SW 1271 (cell line): Measurements from ENCODE around the gene ALAD.
"Not testable (repeated sequence)": the region's sequence is repeated elsewhere in the genome, so short reads cannot be mapped to it uniquely, and the experiment has no call there.

Source experiments
- DNase-seq, 2 experiments: peaks; one replicate each; lab custom pipeline; 2025; lab: John Stamatoyannopoulos, UW

ALAD gene

GRCh38 chr9:113373676-113374392 is 27.2 kb downstream of the ALAD start:
- no peak for DNase-seq

GRCh38 chr9:113373256-113373655 is 27.8 kb downstream of the ALAD start:
- DNase-seq = no peak

DNA sequence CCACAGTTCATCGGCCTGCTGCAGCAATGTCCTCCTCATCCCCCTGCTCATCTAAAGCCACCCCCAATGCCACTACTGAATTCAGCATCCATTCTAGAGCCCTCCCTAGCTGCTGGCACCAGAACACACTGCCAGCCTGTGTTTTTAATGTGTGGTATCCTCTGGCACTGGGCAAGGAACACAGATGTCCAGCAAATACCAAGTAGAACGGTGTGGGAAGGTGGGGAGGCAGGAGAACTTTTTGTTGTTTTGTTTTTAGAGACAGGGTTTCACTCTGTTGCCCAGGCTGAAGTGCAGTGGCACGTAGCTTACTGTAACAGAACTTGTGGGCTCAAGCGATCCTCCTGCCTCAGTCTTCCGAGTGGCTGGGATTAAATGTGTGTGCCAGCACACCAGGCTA is 29.0 kb downstream of the ALAD start:
- no peak for DNase-seq

GRCh38 chr9:113370806-113371325 is 30.2 kb downstream of the ALAD start:
- no peak for DNase-seq

DNA sequence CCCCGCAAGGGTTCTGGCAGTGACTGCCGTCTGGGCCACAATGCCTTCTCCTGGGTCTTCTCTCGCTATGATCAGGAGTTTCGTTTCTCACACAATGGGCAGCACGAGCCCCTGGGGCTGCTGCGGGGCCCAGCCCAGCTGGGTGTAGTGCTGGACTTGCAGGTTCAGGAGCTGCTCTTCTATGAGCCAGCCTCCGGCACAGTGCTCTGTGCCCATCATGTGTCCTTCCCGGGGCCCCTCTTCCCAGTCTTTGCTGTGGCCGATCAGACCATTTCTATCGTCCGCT is 31.3 kb downstream of the ALAD start:
- no peak for DNase-seq

DNA sequence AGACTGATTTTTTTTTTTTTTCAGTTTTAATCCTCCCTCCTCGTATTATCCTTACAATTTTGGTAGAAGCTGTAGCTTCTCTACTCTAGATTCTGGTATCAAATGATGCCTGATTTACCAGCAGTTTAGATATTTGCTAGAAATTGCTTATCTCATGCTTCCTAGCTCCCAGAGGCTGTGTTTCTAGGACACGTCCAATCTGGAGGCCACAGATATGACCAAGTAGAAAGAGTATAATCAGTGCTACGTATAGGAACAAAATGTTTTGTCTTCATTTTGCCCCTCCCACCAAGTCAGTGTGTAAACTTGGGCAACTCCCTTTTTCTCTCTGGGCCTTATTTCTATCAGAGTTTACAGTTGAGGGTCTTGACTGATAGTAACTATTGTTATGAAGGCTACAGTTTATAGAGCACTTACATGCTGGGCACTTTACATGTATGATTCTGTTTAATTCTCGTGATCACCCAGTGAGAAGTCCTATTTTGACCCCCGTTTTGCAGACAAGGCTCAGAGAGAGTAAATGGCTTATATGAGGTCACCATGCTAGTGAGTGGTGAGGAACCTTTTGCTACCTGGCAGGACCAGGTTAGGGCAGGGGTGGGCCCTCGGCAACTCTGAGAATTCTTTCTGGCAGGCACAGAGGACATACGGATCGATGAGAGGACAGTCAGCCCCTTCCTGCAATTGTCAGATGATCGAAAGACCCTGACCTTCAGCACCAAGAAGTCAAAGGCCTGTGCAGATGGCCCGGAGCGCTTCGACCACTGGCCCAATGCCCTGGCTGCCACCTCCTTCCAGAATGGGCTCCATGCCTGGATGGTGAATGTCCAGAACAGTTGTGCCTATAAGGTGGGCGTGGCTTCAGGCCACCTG is 31.9 kb downstream of the ALAD start:
- DNase-seq = no peak

- DNase-seq = no peak
Measured at GRCh38 chr9:113368348-113368981, 32.6 kb downstream of the ALAD start.

DNA sequence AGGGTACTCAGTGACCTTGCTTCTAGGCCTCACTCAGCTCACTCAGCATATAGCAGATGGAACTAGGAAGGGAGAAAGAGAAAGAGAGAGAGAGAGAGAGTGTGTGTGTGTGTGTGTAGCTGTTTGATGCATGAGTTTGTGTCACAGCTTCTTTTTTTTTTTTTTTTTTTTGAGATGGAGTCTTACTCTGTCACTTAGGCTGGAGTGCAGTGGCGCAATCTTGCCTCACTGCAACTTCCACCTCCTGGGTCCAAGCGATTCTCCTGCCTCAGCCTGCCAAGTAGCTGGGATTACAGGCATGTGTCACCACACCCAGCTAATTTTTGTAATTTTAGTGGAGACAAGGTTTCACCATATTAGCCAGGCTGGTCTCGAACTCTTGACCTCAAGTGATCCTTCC is 35.4 kb downstream of the ALAD start:
- DNase-seq = not testable (repeated sequence)

GRCh38 chr9:113364951-113365350 is 36.1 kb downstream of the ALAD start:
- DNase-seq = no peak

GRCh38 chr9:113363336-113363735 is 37.7 kb downstream of the ALAD start:
- no peak for DNase-seq

GRCh38 chr9:113361304-113362018 is 39.6 kb downstream of the ALAD start:
- DNase-seq = no peak

- no peak for DNase-seq
Measured at GRCh38 chr9:113360242-113360842, 40.7 kb downstream of the ALAD start.

DNA sequence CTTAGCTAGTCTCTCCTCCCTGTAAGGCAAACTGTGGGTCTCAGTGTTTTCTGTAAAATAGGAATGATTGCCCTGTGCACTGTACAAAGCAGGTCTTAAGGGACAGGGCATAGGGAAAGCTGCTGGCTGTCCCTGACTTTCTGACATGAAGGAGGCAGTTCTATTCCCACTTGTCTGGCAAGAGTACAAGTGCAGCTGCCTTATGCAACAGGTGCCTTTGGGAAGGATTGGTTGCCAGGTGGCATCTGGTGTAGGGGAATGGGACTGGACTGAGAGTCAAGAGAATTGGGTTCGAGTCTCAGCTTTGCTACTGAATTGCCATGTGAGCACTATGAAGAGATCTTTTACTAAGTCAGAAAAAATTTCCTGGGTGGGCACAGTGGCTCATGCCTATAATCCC is 41.7 kb downstream of the ALAD start:
- no peak for DNase-seq

DNA sequence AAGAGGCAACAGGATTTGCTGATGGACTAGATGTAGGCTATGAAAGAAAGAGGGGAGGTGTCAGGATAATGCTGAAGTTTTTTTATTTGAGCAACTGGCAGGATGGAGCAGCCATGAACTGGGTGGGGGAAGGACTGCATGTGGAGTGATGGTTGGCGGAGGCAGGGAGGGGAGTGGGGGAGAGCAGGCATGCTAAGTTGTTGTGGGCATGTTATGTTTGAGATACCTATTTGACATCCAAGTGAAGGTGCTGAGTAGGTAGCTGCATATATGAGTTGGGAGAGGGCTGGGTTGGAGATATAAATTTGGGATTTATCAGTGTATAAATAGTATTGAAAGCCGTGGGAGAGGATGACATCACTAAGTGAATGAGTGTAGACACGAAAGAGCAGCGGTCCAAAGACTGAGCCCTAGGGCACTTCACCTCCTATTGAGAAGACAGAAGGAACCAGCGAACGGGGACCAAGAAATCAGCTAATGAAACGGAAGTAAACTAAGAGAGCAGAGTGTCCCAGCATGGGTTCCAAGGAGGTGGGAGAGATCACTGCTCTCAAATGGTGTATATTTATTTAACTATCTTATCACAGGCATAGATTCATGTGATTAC is 44.3 kb downstream of the ALAD start:
- DNase-seq = no peak

DNA sequence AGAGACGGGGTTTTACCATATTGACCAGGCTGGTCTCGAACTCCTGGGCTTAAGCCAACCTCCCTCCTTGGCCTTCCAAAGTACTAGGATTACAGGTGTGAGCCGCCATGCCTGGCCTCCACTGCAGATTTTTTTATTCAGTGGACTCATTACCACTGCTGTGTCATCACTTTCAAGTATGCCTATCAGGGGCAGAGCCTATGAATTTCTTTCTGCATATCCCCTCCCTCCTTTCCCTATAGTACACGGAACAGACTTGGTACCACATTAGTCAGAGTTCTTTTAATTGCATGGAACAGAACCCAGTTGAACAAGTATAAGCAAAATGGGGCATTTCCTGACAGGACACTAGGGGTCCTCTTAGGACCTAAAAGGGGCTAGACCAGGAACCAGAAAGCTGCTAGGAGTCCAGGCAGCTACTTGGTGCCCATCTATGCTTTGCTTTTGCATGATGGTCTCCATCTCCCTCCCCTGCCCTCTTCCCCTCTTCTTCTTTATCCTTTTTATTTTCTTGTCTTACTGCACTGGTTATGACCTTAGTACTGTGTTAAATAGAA is 46.0 kb downstream of the ALAD start:
- no peak for DNase-seq

- DNase-seq = no peak
Measured at GRCh38 chr9:113352411-113352810, 48.7 kb downstream of the ALAD start.

- DNase-seq = no peak
Measured at GRCh38 chr9:113352006-113352405, 49.1 kb downstream of the ALAD start.

- no peak for DNase-seq
Measured at GRCh38 chr9:113350937-113351336, 50.1 kb downstream of the ALAD start.

DNA sequence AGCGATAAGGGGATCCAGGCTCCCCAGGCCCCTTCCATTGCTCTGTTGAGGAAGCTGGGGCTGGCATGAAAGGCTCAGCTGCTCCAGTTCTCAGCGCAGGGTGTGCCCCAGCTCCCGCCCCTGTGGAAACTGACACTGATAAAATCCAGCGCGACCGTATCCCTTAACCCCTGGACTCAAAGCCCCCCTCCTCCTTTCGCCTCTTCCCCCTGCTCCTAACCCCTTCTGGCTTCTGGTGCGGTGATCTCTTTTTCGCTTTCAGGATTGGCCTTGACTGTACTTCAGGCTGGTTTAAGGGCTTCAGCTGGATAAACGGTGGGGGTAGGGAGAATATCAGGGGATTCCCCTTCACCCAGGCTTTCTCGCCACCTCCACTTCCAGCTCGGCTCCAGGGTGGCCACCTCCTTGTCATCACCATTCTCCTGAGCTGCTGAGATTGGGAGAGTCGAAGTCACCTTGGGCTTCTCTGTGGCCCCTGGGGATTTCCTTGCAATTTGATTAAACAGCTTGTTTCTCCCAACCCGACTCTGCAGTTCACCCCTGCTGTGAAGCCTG is 50.9 kb downstream of the ALAD start:
- no peak for DNase-seq

- DNase-seq = no peak
Measured at GRCh38 chr9:113349445-113350094, 51.5 kb downstream of the ALAD start, which contains the start of gene BSPRY. TSS of gene BSPRY (plus strand) at chr9:113349541. CDS start at chr9:113349580, 39 bp downstream.
